Skeletal muscle cell (primary cell): Measurements from ENCODE around the gene CELSR3.
A peak's percentile ranks its signal among the peaks of the same experiment; 100 is the strongest.

Experiments used
- DNase-seq: peaks from one replicate; pipeline ENCODE4 v3.0.0-alpha.2; 2010; ENCODE audit warnings: low read depth
- H3K4me3 ChIP-seq: 2 replicates; pipeline ENCODE4 v1.5.1; 2011; ENCODE audit warnings: low read depth, mild to moderate bottlenecking, control low read depth, low read length, moderate library complexity

CELSR3 gene

GRCh38 chr3:48662753-48663488 is at the start of gene CELSR3:
Gene CELSR3, minus strand, starts transcription at chr3:48662886. Its CDS starts 252 bp downstream, at chr3:48662634.
- peak within 1 kb of the TSS; percentile 70 for H3K4me3 ChIP-seq
- DNase-seq: peak; percentile 85

GRCh38 chr3:48711727-48712126 is 49.0 kb upstream of the CELSR3 start:
- DNase-seq: no peak
- H3K4me3 ChIP-seq: no peak overlapping the region

- H3K4me3 ChIP-seq: no peak overlapping the region
- DNase-seq: no peak
Observed at GRCh38 chr3:48709051-48709461, 46.4 kb upstream of the CELSR3 start.

GRCh38 chr3:48708481-48708889 is 45.8 kb upstream of the CELSR3 start:
- DNase-seq: no peak
- H3K4me3 ChIP-seq: no peak overlapping the region

- DNase-seq: no peak
- no peak overlapping the region for H3K4me3 ChIP-seq
Observed at GRCh38 chr3:48707157-48707556, 44.5 kb upstream of the CELSR3 start.

GRCh38 chr3:48702320-48702920 is 39.7 kb upstream of the CELSR3 start:
- no peak overlapping the region for H3K4me3 ChIP-seq
- DNase-seq: no peak

GRCh38 chr3:48700731-48701405 is 38.2 kb upstream of the CELSR3 start:
- no peak for DNase-seq
- no peak overlapping the region for H3K4me3 ChIP-seq

GRCh38 chr3:48698891-48699290 is 36.2 kb upstream of the CELSR3 start:
- no peak for DNase-seq

GRCh38 chr3:48697952-48698351 is 35.3 kb upstream of the CELSR3 start:
- no peak for DNase-seq
- H3K4me3 ChIP-seq: no peak overlapping the region

More at GRCh38 chr3:48698891-48699290, 36.2 kb upstream of the CELSR3 start:
- no peak overlapping the region for H3K4me3 ChIP-seq

GRCh38 chr3:48696601-48697000 is 33.9 kb upstream of the CELSR3 start:
- no peak for DNase-seq
- H3K4me3 ChIP-seq: no peak overlapping the region

- DNase-seq: no peak
- H3K4me3 ChIP-seq: no peak overlapping the region
Observed at GRCh38 chr3:48696156-48696555, 33.5 kb upstream of the CELSR3 start.

GRCh38 chr3:48695393-48695753 is 32.7 kb upstream of the CELSR3 start:
- peak; percentile 40 for DNase-seq
- H3K4me3 ChIP-seq: peak overlapping the region; percentile 36

GRCh38 chr3:48694610-48695392 is 32.1 kb upstream of the CELSR3 start:
- peak overlapping the region; percentile 36 for H3K4me3 ChIP-seq
- DNase-seq: peak; percentile 75

GRCh38 chr3:48693826-48694225 is 31.1 kb upstream of the CELSR3 start:
- H3K4me3 ChIP-seq: peak overlapping the region; percentile 36
- DNase-seq: no peak

GRCh38 chr3:48692551-48692950 is 29.9 kb upstream of the CELSR3 start:
- no peak for DNase-seq
- H3K4me3 ChIP-seq: no peak overlapping the region

GRCh38 chr3:48690846-48691458 is 28.3 kb upstream of the CELSR3 start:
- no peak for DNase-seq
- no peak overlapping the region for H3K4me3 ChIP-seq

GRCh38 chr3:48689384-48689783 is 26.7 kb upstream of the CELSR3 start:
- no peak for DNase-seq
- no peak overlapping the region for H3K4me3 ChIP-seq

- H3K4me3 ChIP-seq: no peak overlapping the region
- DNase-seq: no peak
Observed at GRCh38 chr3:48688737-48689075, 26.0 kb upstream of the CELSR3 start.

- DNase-seq: no peak
- H3K4me3 ChIP-seq: no peak overlapping the region
Observed at GRCh38 chr3:48688032-48688736, 25.5 kb upstream of the CELSR3 start.
